SK-N-SH treated with all-trans-retinoic acid at 6 μM for 48 hours (cell line): ENCODE results near the gene WASF1.

Source experiments
- ZFP30 ChIP-seq: fragments of 450-650 bp; formaldehyde crosslinking; IDR thresholded peaks from 2 replicates; pipeline ENCODE4 v1.5.0; 2022; ENCODE audit warnings: mild to moderate bottlenecking, moderate library complexity
- ZNF8 ChIP-seq: fragments of 450-650 bp; formaldehyde crosslinking; IDR thresholded peaks from 2 replicates; pipeline ENCODE4 v1.5.0; 2020; ENCODE audit warnings: mild to moderate bottlenecking, moderate library complexity
- TF ChIP-seq, protein P1 (sequence below): fragments of 250-450 bp; sonication (Bioruptor Pico); IDR thresholded peaks from 2 replicates; pipeline ENCODE4 v1.8.0; 2020; ENCODE audit warnings: mild to moderate bottlenecking, moderate library complexity, borderline replicate concordance

DNA sequence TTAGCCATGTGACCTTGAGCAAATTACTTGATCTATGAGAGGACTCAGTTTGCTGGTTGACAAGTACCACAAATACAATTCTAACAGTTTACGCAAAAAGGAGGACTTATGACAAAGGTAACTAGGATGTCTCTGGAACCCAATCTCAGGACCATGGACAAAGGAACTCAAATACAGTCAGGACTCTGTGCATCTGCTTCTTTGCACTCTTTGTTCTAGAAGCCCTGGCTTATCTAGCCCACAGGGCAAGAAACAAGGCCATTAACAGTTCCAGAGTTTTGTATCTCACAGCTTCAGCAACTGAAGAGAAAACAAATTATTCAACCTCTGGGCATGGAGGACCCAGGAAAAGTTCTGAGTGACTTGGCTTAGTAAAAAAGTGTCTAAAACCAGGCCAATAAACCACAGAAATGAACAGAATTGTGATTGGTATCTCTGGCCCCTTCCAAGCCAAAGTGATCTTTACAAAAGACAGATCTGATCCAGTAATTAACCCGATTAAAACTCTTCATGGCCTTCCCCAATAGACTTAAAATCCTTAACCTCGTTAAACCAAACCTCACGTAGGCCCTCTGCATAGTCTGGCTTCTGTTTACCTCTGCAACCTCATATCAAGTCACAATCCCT, 5.9 kb downstream of the WASF1 start:
- TF ChIP-seq, protein P1, sequence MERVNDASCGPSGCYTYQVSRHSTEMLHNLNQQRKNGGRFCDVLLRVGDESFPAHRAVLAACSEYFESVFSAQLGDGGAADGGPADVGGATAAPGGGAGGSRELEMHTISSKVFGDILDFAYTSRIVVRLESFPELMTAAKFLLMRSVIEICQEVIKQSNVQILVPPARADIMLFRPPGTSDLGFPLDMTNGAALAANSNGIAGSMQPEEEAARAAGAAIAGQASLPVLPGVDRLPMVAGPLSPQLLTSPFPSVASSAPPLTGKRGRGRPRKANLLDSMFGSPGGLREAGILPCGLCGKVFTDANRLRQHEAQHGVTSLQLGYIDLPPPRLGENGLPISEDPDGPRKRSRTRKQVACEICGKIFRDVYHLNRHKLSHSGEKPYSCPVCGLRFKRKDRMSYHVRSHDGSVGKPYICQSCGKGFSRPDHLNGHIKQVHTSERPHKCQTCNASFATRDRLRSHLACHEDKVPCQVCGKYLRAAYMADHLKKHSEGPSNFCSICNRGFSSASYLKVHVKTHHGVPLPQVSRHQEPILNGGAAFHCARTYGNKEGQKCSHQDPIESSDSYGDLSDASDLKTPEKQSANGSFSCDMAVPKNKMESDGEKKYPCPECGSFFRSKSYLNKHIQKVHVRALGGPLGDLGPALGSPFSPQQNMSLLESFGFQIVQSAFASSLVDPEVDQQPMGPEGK (CRISPR knock-in tag), result no peak
- TF ChIP-seq ZNF8 (no peak), ZFP30 (no peak)
